Measurements from ENCODE around the gene ZNF230.

ZNF230 gene

DNA sequence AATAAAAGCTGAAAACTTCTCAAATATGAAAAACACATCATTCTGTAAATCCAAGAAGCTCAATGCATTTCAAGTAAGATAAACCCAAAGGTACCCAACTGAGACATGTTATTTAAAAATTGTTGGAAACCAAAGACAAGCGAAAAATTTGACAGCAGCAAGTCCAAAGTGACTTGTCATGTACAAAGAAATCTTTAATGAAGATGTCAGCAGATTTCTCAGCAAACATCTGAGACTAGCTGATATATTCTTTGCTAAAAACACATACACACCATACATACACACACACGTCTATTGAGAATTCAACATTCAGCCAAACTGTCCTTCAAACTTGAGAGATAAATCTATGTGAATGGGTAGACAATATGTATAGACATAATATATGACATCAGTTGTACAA lies 16.7 kb downstream of the ZNF230 start:
- no peak overlapping the region for H3K27ac ChIP-seq
- TF ChIP-seq, protein P1, sequence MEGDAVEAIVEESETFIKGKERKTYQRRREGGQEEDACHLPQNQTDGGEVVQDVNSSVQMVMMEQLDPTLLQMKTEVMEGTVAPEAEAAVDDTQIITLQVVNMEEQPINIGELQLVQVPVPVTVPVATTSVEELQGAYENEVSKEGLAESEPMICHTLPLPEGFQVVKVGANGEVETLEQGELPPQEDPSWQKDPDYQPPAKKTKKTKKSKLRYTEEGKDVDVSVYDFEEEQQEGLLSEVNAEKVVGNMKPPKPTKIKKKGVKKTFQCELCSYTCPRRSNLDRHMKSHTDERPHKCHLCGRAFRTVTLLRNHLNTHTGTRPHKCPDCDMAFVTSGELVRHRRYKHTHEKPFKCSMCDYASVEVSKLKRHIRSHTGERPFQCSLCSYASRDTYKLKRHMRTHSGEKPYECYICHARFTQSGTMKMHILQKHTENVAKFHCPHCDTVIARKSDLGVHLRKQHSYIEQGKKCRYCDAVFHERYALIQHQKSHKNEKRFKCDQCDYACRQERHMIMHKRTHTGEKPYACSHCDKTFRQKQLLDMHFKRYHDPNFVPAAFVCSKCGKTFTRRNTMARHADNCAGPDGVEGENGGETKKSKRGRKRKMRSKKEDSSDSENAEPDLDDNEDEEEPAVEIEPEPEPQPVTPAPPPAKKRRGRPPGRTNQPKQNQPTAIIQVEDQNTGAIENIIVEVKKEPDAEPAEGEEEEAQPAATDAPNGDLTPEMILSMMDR (IDR thresholded peaks at IDR 0.05), result no peak
- TF ChIP-seq ZFX (IDR thresholded peaks at IDR 0.05; ENCODE audit: borderline replicate concordance), result no peak

GRCh38 chr19:44021221-44021620 lies 18.5 kb downstream of the ZNF230 start:
- H3K27ac ChIP-seq, result no peak overlapping the region
- TF ChIP-seq ZFX (IDR thresholded peaks at IDR 0.05; ENCODE audit: borderline replicate concordance), result no peak

DNA sequence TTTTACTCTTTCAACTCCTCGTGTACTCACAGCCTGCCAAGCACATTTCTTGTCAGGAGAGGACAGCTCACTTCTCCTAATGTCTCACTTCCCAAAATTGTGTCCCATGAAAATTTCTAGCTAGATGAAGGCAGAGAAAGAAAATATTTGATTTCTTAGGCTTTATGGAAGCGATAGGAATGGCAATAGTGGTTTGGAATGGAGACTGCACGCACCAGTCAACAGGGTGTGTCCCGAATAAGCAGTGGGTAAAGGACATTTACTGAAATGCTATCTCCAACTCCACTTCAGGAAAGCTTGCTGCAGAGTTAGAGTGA lies 22.1 kb downstream of the ZNF230 start:
- TF ChIP-seq, protein P1 (IDR thresholded peaks at IDR 0.05), result no peak
- TF ChIP-seq ZFX (IDR thresholded peaks at IDR 0.05; ENCODE audit: borderline replicate concordance), result no peak
- peak overlapping the region; percentile 23; the same call in 1 of the 2 replicates for H3K27ac ChIP-seq

GRCh38 chr19:44025217-44025936 lies 22.6 kb downstream of the ZNF230 start, which contains the start of gene ZNF222:
Gene ZNF222, plus strand, starts transcription at chr19:44025379. Its CDS starts 58 bp downstream, at chr19:44025437.
- H3K27ac ChIP-seq, result peak within 1 kb of the TSS; percentile 23; the same call in 1 of the 2 replicates

GRCh38 chr19:44026622-44027021 lies 23.9 kb downstream of the ZNF230 start:
- TF ChIP-seq ZFX (IDR thresholded peaks at IDR 0.05; ENCODE audit: borderline replicate concordance), result no peak
- TF ChIP-seq, protein P1 (IDR thresholded peaks at IDR 0.05), result no peak
- no peak overlapping the region for H3K27ac ChIP-seq

More at GRCh38 chr19:44025217-44025936, 22.6 kb downstream of the ZNF230 start, which contains the start of gene ZNF222:
- TF ChIP-seq, protein P1 (IDR thresholded peaks at IDR 0.05), result no peak
- no peak for TF ChIP-seq ZFX (IDR thresholded peaks at IDR 0.05; ENCODE audit: borderline replicate concordance)

DNA sequence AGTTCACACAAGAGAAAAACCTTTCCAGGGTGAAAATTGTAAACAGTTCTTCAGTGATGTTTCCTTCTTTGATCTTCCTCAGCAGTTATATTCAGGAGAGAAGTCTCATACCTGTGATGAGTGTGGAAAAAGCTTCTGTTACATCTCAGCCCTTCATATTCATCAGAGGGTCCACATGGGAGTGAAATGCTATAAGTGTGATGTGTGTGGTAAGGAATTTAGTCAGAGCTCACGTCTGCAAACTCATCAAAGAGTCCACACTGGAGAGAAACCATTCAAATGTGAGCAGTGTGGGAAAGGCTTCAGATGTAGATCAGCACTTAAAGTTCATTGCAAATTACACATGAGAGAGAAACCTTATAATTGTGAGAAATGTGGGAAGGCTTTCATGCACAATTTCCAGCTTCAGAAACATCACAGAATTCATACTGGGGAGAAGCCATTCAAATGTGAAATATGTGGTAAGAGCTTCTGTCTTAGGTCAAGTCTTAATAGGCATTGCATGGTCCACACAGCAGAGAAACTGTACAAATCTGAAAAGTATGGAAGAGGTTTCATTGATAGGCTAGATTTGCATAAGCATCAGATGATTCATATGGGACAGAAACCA lies 29.3 kb downstream of the ZNF230 start:
- TF ChIP-seq ZFX (IDR thresholded peaks at IDR 0.05; ENCODE audit: borderline replicate concordance), result no peak
- TF ChIP-seq, protein P1 (IDR thresholded peaks at IDR 0.05), result no peak
- H3K27ac ChIP-seq, result no peak overlapping the region

DNA sequence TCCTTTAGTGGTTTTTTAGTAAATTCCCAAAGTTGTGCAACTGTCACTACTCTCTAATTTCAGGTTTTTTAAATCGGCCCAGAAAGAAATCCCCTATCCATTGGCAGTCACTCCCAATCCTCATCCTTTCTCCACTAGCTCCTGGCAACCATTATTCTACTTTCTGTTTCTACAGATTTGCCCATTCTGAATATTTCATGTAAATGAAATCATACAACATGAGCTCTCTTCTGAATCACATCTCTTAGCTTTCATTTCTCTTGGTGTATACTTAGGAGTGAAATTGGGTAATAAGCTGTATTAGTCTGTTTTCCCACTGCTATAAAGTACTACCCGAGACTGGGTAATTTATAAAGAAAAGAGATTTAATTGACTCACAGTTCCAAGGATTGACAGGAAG lies 39.4 kb downstream of the ZNF230 start:
- H3K27ac ChIP-seq, result no peak overlapping the region
- TF ChIP-seq, protein P1 (IDR thresholded peaks at IDR 0.05), result no peak
- TF ChIP-seq ZFX (IDR thresholded peaks at IDR 0.05; ENCODE audit: borderline replicate concordance), result no peak

All from 22Rv1 (cell line).